NCI-H510A treated with DMSO at 0.1 percent for 48 hours (cell line): Measurements from ENCODE around the gene PLA2G2E.
A peak's percentile ranks its signal among the peaks of the same experiment; 100 is the strongest.
"Not testable (repeated sequence)": the region's sequence is repeated elsewhere in the genome, so short reads cannot be mapped to it uniquely, and the experiment has no call there.

Source experiments
- DNase-seq: peaks from one replicate; lab custom pipeline; 2025; lab: John Stamatoyannopoulos, UW

PLA2G2E gene

DNA sequence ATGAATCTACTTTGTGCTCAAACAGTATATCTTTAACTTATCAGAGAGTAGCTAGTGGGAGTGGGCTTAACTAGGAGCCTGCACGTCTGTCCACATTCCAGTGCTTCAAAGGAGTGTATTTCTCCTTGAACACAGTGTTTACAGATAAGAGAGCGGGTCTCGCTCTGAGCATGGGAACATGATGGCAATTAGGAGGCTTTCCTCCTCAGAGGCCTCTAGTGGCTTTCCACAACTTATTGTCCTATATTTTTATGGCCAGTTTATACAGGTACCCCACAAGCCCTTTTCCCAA lies 3.7 kb upstream of the PLA2G2E start:
- not testable (repeated sequence) for DNase-seq

DNA sequence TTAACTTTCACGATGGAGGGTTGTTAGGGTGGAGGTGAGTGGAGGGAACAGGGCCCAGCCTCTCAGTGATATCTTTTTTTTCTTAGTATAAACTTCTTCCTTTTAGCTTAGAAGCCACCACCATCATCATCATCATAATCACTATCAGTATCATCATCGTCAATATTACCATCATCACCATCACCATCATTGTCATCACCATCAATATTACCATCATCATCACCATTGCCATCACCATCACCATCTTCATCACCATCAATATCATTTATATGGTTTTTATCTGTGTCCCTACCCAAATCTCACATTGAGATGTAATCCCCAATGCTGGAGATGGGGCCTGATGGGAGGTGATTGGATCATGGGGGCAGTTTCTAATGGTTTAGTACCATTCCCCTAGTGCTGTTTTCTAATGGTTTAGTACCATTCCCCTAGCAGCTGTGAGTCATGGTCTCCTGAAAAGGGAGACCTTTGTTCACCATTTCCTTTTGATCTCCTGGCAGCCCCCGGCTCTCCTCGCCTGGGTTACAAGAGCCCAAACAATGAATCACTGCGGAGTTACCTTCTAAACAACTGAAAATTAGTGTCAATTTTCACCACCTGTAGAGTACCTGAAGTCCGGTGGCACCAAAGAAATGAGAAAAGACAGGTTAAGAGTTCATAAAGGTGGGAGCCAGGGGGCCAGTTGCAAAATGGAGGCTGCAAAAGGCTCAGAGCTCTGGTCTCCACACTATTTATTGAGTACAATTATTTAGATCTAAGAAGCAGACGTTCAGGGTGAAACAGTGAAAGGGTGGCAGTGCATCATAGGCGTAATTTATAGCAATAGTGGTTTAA lies 3.1 kb upstream of the PLA2G2E start:
- no peak for DNase-seq

DNA sequence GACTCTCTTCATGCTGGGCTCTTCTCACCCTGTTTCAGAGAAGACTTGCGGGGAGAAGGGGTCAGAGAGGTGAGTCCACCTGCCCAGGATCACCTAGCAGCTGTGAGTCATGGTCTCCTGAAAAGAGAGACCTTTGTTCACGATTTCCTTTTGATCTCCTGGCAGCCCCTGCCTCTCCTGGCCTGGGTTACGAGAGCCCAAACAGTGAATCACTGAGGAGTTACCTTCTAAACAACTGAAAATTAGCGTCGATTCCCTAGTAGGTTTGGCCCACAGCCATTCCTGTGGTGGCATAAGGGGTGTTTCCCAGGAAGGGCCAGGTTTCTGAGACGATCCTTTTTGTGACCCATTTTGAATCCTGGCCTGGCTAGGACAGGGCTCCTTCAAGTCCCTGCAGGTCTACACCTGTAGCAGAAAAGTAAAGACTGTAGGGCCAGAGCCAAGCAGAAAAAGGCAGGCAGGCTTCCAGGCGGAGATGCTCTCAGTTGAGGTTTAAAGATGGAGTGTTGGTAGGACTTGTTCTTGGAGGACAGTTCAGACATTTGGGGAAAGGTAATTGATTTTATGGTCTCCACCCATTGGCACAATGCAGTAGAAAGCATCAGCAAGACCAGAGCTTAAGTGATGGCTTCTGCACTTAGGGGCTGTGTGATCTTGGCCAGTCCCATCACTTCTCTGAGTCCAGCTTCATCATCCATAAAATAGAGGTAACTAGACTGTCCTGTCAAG lies 2.1 kb upstream of the PLA2G2E start:
- no peak for DNase-seq

DNA sequence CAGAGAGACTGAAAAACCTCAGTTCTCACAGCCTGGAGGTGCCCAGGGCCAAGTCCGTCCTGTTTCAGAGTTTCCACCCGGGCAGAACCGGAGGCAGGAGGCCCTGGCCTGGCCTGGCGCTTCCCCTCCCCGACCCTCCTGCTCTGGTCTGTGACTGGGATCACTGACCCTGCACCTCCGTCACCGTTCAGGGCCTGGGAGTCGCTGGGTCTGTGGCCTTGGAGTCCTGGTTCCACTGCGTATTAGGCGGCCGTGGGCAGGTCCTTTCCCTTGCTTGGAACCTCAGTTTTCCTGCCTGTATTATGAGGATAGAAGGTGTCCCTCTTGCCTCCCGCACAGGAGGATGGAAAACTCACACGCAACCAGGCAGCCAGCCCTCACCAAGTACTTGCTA lies 533 bp upstream of the PLA2G2E start:
- no peak for DNase-seq

DNA sequence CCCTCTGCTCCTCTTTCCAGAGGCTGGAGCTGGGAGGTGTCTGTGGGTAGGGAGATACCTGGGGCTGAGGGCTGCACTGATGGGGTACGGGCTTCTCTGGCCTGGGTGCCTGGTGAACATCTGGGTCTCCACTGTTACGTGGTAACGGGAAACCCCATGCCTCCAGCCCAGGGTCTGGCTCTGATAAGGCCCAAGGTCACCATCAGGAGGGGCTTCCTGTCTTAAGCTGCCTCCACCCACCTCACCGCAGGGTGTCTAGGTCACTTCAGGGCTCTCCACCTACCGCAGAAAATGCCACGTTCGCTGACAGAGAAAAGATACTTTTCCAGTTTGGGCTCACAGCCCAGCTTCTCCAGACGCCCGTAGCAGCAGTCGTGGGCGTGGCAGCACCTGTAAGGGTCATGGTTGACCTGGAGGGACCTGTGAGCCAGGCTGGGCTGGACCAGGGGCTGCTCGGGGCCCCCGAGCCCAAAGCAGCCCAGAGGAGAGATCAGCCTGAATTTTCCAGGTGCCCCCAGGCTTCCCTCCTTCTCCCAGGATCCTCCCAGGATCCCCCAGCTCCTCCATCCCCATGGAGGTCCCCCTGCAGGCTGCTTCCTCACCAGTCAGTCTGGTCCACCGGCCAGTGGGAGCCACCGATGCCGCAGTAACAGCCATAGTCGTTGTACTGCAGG lies 1.3 kb downstream of the PLA2G2E start:
- peak; percentile 39 for DNase-seq

DNA sequence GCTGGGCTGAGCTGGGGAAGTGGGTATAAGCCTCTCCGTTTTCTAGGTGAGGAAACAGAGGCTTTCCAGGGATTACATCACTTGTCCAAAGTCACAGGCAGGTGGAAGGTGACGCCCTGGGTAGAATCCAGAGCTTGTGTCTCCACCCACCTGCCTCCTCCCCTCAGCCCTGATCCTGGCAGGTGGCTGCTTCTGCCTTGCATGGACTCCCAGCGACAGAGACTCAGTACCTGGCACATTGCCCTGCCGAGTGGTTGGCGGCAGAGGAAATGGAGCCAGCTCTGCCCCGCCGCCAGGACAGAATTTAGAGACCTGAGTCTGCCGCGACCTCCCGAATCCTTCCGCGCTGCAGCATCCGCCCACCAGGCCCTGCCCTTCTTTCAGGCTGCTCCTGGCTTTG lies 2.1 kb downstream of the PLA2G2E start:
- DNase-seq, result peak; percentile 99

DNA sequence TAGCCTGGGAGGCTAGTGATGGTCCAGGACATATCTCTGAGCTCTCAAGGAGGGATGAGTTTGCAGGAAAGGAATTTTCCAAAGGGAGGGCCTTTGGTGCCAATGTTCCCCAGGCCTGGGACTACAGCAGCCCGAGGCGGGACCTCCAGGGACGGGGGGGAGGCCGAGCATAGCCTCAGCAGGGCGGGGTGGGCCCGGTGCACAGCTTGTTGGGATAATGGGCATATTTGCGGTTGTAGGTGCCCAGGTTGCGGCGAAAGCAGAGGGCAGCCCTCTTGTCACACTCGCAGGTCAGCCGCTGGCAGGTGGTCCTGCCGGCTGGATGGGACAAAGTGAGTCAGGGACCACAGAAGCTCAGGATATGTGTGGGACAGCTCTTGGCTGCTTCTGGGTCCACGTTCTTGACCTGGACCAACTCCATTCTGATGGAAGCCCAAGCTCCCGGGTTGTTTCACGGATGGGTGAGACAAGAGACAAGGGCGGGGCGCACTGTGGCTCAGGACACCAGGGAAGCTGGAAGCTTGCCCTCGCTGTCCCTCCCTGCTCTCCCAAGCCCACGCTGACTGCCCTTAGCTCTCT lies 3.2 kb downstream of the PLA2G2E start:
- no peak for DNase-seq

DNA sequence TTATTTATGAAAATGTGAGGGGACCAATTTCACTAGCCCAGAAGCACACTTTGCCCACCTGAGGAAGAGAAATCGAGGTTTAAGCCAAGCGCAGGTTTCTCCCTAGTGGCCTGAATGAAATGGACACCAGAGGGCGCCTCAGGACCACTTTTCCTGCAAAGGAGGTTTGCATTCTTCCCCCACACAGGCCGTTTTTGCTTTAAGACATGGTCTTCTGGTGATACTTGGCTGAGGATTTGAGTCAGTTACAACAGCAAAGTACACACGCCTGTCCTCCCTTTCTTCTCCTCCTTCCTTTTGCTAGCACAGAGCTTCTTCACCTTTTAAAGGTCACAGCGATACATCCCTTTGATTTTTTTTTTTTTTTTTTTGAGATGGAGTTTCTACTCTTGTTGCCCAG lies 5.4 kb downstream of the PLA2G2E start:
- peak; percentile 97 for DNase-seq

DNA sequence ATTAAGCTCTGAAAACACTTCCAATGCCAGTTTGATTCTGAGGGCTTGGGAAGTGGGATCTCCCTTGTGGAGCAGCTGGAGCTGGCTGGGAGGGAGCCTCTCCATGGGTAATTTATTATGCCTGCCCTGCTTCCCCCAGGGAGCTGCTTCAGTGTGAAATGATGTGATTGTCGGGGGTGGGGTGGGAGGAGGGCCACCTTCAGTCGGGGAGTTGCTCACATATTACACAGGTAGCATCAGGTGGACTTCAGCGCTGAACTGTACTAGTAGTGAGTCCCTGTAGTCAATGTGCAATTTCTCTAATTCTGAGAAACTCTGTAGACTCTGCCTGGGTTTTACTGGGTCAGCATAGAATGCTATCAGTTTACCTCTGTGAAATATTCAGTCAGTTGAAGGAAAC lies 12.8 kb downstream of the PLA2G2E start:
- DNase-seq, result no peak

DNA sequence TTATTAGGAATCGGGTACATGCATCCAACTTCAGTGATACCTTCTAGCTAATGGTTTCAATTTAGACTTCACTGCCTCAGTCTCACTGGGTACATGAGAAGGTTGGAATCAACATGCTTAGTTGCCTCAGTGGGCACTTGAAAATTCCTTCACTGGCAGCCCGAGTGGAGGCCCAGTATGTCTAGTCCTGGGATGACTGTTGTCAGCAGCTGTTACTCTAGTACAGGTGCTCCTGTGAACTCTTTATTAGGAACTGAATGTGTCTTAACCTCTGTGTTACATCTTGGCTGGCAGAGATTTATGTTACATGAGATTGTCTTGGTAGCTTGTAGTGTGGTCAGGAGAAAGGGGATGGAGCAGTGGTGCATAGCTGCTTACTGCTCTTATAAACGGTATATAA lies 13.4 kb downstream of the PLA2G2E start:
- DNase-seq, result no peak

DNA sequence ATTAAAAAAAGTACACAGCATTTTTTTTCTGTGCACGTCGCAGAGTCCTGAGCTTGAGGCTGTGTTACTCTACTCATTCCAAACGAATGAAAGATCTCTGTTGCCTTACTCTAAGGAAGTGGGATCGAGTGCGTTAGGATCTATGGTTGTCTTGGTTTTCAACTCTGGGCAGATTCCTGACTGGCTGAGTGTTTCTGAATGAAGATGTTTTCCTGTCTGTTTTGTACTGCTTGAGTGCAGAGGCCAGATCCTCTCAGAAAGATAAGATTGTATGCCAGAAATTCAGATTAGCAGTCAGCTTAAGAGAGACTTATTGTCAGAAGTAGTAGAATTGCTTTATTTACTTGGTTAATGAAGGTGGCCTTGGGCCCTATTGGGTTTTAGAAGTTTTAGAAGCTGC lies 14.0 kb downstream of the PLA2G2E start:
- no peak for DNase-seq

DNA sequence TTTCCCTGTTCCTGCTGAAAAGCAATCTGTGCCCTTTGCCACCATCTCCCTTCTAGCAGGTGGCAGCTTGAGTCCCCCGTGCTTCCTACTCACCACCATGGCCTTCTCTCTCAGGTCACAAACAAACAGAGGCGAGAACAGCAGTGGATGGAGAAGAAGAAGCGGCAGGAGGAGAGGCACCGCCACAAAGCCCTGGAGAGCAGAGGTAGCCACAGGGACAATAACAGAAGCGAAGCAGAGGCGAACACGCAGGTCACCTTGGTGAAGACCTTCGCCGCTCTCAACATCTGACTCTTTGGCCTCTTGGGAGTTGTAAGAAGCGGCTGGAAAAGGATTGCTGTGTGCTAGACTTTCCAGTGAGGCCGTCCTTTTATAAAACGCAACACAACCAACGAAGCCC lies 16.0 kb downstream of the PLA2G2E start:
- no peak for DNase-seq

DNA sequence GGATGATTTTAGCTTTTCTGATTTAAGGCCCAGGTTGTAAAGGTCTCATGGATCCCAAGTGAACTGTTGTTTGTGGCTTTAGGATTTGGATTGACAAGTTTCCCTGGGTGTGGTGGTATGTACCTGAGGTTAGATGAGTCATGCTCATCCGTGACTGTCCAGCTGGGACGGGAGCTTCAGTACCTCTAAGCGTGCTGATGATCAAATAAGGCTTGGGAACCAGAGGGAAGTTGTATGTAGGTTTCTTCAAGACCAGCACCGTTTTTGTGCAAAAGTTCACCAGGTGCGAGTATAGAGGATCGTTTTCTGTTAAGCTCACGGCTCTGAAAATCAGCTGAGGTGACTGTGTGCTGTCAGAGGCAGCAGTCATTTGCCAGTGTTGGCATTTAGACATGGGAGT lies 19.8 kb downstream of the PLA2G2E start:
- DNase-seq, result no peak

DNA sequence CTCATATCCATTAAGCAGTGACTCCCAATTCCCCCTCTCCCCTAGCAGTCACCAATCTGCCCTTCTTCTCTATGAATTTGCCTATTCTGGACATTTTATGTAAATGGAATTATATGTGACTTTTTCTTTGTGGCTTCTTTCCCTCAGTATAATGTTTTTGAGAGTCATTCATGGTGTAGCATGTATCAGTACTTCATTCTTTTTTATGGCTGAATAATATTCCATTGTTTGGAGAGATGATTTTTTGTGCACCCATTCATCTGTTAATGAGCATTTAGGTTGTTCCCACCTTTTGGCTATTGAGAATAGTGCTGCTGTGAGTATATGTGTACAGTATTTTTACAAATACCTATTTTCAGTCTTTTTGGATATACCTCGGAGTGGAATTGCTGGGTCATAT lies 21.8 kb downstream of the PLA2G2E start:
- DNase-seq, result no peak

DNA sequence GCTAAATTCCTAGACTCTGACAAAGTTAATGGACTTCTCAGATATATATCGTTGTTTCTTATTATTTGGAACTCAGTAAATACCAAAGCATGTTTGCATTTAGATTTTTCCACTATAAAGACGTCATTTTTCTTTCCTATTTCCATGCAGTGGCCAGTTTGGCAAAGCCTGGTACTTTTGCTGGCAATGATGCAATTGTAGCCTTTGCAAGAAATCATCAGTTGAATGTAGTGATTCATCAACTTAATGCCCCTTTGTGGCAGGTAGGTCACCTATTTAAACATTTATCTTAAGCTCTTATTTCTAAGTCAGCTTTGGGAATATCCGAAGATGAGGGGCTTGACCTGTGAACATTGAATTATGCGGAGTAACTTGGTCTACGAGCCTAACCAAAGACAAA lies 29.2 kb downstream of the PLA2G2E start:
- DNase-seq, result no peak

DNA sequence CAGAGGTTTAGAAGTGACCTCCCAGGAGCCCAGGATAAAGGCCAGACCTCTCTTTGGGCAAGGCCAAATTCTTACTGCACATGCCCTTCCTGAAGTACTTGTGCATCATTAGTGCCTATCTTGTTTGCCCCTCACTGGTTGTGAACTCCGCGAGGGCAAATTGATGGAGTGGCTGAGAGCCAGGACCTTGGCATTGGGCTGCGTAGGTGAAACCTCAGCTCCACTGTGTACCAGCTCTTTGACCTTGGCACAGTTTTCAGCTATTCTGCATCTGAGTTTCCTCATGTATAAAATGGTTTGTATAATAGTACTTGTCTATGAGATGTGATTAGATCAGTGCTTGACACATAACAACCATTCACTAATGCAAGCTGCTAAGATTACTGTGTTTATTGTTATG lies 29.7 kb downstream of the PLA2G2E start:
- DNase-seq, result no peak

DNA sequence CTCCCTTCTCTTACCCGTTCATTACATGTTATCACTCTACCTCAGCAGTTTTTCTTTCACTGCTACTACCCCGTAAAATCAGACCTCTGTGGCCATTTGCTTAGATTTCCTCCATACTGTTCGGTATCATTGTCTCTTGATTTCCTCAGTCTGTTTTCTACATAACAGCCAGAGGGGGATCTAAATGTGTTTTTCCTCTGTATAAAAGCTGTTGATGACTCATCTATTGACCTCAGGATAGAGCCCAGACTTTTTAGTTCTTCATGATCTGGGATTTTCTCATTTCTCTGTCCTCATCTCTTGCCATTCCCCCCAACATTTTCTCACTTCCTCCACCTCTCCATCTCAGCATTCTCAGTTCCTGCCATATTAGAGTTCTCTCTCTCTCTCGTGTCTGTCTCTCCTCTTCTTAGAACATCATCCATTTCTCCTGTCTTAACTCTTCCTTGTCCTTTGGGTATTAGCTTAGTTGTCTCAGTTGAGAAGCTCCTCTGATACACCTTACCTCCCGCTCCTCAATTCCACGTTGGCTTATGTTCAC lies 30.7 kb downstream of the PLA2G2E start:
- DNase-seq, result no peak

DNA sequence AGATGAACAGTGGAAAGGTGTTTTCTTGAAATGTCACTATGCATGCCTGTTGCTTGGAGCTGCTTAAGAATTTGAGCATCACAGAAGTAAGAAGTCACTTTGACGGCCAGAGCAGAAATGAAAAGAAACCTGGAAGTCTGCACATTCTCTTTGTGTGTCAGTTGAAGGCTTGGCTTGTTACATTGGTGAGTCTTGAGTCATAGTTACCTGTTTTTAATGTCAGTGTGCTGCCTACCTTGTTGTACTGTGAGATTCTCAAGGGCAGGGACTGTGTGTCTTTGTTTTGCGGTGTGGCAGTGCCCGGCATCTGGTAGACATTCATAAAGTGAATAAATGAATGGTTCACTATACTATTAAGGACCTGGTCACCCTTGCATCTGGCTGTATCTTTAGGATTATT lies 31.3 kb downstream of the PLA2G2E start:
- no peak for DNase-seq

DNA sequence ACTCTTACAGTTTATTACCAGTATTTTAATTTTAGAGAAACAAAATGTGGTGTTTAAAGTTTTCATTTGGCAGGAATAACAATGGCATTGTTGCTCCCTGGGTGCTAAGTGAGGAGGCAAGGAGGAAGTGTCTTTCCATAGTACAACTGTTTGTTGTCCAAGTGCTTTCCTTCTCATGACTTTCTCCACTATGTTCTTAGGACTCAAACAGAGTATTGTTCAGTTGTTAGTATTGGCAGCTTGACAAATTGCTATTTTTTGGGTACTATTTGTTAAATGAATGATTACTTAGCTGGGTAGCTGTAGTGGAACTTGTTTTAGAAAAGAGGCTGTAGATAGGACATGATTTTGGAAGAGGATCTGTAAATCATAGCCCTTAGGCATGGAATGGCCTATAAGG lies 33.8 kb downstream of the PLA2G2E start:
- no peak for DNase-seq

DNA sequence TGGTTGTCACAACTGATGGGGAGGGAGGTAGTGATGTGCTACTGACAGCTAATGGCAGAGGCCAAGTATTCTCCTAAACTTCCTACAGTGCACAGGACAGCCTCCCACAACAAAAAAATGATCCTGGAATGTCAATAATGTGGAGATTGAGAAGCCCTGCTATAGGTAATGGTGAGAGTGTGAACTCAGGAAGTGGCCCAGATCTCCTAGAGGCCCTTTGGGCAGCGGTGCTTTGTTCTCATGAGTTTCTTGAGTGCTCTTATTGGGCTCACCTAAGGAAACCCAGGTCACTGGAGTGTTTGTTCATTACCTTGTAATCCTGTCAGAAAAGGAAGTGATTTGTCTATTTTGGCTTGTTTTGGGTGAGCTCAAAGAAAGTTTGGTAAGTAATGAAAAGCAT lies 35.3 kb downstream of the PLA2G2E start:
- no peak for DNase-seq

DNA sequence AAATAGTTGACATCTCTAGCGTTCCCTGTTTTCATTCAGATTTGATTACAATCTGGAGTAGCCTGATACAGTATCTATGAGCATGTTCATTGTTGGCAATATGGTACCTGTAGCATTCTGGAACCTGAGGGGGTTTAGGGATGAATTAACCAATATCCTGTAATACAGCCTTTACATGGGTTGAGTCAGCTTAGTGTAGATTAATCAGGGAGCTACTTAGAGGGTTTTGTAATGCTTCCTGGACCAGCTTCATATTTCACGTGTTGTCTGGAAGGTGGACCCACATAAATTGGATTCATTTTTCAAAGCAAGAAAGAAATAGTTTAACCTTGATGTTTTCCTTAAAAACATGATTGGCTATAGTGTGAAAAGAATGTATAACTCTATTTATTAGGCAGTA lies 37.6 kb downstream of the PLA2G2E start:
- DNase-seq, result no peak

DNA sequence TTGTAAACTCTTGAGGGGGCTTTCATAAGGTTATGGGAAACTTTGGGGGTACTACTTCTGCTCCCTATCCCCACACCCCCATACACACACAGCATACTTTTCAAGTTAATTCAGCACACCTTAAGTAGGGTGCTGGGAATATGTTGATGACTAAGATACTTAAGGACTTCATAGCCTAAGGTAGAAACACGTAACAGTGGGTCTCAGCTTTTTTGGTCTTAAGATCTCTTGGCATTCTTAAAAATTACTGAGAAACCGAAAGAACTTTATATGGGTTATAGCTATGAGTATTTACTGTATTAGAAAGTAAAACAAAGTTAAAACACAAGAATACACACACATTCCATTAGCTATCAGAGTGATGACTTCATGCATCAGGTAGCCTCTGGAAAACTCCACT lies 39.1 kb downstream of the PLA2G2E start:
- DNase-seq, result no peak
